NT2/D1 (cell line): ENCODE data around the gene ZZZ3.

ENCODE experiments used
- YY1 ChIP-seq: IDR thresholded peaks from 2 replicates; pipeline ENCODE4 v1.6.1; 2011; ENCODE audit not compliant: insufficient read length, insufficient read depth
- ZNF274 ChIP-seq: IDR thresholded peaks from 2 replicates; pipeline ENCODE4 v1.6.1; 2011; ENCODE audit warnings: mild to moderate bottlenecking, low read depth, low read length

GRCh38 chr1:77680173-77680572 lies 2.3 kb downstream of the ZZZ3 start:
- TF ChIP-seq YY1 (no peak), ZNF274 (no peak)
